SK-N-SH (cell line): ENCODE data around the gene SLC2A5. TPM values are rescaled to one million over a fixed set of nuclear protein-coding genes. Genes with fewer than 3 reads are reported as not detected.

Source experiments
- CTCF ChIA-PET: fragments of 300-600, 350-600 bp; formaldehyde crosslinking; extraction: SDS; loops from one replicate; lab custom pipeline; 2021; lab: Yijun Ruan, JAX
- POLR2A ChIA-PET: fragments of 350-600 bp; sonication (Branson Sonifier 250); formaldehyde crosslinking; extraction: SDS; loops from one replicate; lab custom pipeline; 2020; ENCODE audit warnings: antibody characterized with exemption, inconsistent platforms; lab: Yijun Ruan, JAX
- DNase-seq: peaks from one replicate; pipeline ENCODE4 v3.0.0; 2012
- H2AFZ ChIP-seq: fragments of 200-600 bp; sonication (generic); 2 replicates; pipeline ENCODE4 v1.8.1; 2016; ENCODE audit warnings: antibody characterized with exemption, mild to moderate bottlenecking, low read depth
- H3F3A ChIP-seq: fragments of 200-600 bp; sonication (generic); replicated peaks from 2 replicates; pipeline ENCODE3; 2016; ENCODE audit warnings: antibody characterized with exemption, mild to moderate bottlenecking; ENCODE audit not compliant: insufficient read depth
- H3K27ac ChIP-seq, 2 experiments: fragments of 200-500 bp in 1 of 2; fragments of 200-600 bp in 1 of 2; sonication (Bioruptor generic) in 1 of 2; sonication (generic), shearing (Covaris generic) in 1 of 2; 2 replicates each; pipeline versions ENCODE4 v1.5.1 to v1.6.1; 2014 to 2016; ENCODE audit warnings: low read depth in 2 of 2, inconsistent platforms in 1 of 2, low read length in 1 of 2, mild to moderate bottlenecking in 1 of 2, mixed read lengths in 1 of 2
- H3K27me3 ChIP-seq: fragments of 200-600 bp; sonication (generic), shearing (Covaris generic); 2 replicates; pipeline ENCODE4 v1.6.1; 2016; ENCODE audit warnings: mixed run types; ENCODE audit not compliant: insufficient read depth
- H3K36me3 ChIP-seq, 2 experiments: fragments of 200-500 bp in 1 of 2; fragments of 200-600 bp in 1 of 2; sonication (Bioruptor generic) in 1 of 2; sonication (generic) in 1 of 2; replicated peaks in 1 of 2; 2 replicates each; pipeline versions ENCODE3 to v1.5.1; 2014 to 2016; ENCODE audit warnings: low read length in 1 of 2, mild to moderate bottlenecking in 1 of 2; ENCODE audit not compliant: insufficient read depth in 2 of 2, control insufficient read depth in 1 of 2
- H3K4me1 ChIP-seq, 2 experiments: fragments of 200-500 bp in 1 of 2; fragments of 200-600 bp in 1 of 2; sonication (Bioruptor generic) in 1 of 2; sonication (generic), shearing (Covaris generic) in 1 of 2; 2 replicates each; pipeline versions ENCODE4 v1.5.1 to v1.6.1; 2014 to 2016; ENCODE audit warnings: low read depth in 1 of 2, low read length in 1 of 2, mixed run types in 1 of 2; ENCODE audit not compliant: insufficient read depth in 2 of 2, control insufficient read depth in 1 of 2
- H3K4me2 ChIP-seq: fragments of 200-600 bp; sonication (generic), shearing (Covaris generic); 2 replicates; pipeline ENCODE4 v1.6.1; 2017; ENCODE audit warnings: mixed run types
- H3K4me3 ChIP-seq, 2 experiments: fragments of 200-500 bp in 1 of 2; fragments of 200-600 bp in 1 of 2; sonication (Bioruptor generic) in 1 of 2; sonication (generic), shearing (Covaris generic) in 1 of 2; 2 replicates each; pipeline versions ENCODE4 v1.5.1 to v1.8.1; 2014 to 2016; ENCODE audit warnings: low read depth in 2 of 2, inconsistent platforms in 1 of 2, low read length in 1 of 2, mild to moderate bottlenecking in 1 of 2, mixed read lengths in 1 of 2, moderate library complexity in 1 of 2
- H3K79me2 ChIP-seq: fragments of 200-600 bp; sonication (generic); 2 replicates; pipeline ENCODE4 v1.8.1; 2017; ENCODE audit warnings: mild to moderate bottlenecking; ENCODE audit not compliant: insufficient read depth
- H3K9ac ChIP-seq: fragments of 200-600 bp; sonication (generic); 2 replicates; pipeline ENCODE4 v1.6.1; 2017; ENCODE audit warnings: mixed run types
- H3K9me2 ChIP-seq: fragments of 200-600 bp; sonication (generic); 2 replicates; pipeline ENCODE4 v1.6.1; 2017; ENCODE audit warnings: mixed run types
- H3K9me3 ChIP-seq: fragments of 200-600 bp; sonication (generic); 2 replicates; pipeline ENCODE4 v1.6.1; 2017; ENCODE audit warnings: mixed run types, mild to moderate bottlenecking, moderate library complexity
- H4K20me1 ChIP-seq: fragments of 200-600 bp; sonication (generic); 2 replicates; pipeline ENCODE4 v1.6.1; 2017; ENCODE audit warnings: mild to moderate bottlenecking, mixed run types; ENCODE audit not compliant: insufficient read depth
- EP300 ChIP-seq, 2 experiments: IDR thresholded peaks; 2 replicates each; pipeline versions ENCODE4 v1.4.0 to v1.6.1; 2012; ENCODE audit warnings: borderline replicate concordance in 1 of 2, low read depth in 1 of 2, low read length in 1 of 2
- FOXJ3 ChIP-seq: sonication (generic); formaldehyde crosslinking; IDR thresholded peaks from 2 replicates; pipeline ENCODE4 v1.5.1; 2020; ENCODE audit warnings: mild to moderate bottlenecking, missing genetic modification reagents
- FOXM1 ChIP-seq: IDR thresholded peaks from 2 replicates; pipeline ENCODE4 v1.4.0; 2012; ENCODE audit warnings: low read depth, mild to moderate bottlenecking
- IRF3 ChIP-seq: fragments of 150-350 bp; IDR thresholded peaks from 2 replicates; pipeline ENCODE4 v1.6.1; 2016; ENCODE audit warnings: mild to moderate bottlenecking, low read depth, low read length
- MXI1 ChIP-seq: IDR thresholded peaks from 2 replicates; pipeline ENCODE4 v1.6.1; 2012; ENCODE audit warnings: mild to moderate bottlenecking, low read depth, low read length, improper control_type of control experiment
- NRF1 ChIP-seq: IDR thresholded peaks from 2 replicates; pipeline ENCODE4 v1.6.1; 2012; ENCODE audit warnings: low read depth, mild to moderate bottlenecking, low read length
- PBX3 ChIP-seq: IDR thresholded peaks from 2 replicates; pipeline ENCODE4; 2012
- POLR2AphosphoS5 ChIP-seq: IDR thresholded peaks from 2 replicates; pipeline ENCODE4 v1.6.1; 2012; ENCODE audit warnings: low read depth, low read length
- RAD21 ChIP-seq: IDR thresholded peaks from 2 replicates; pipeline ENCODE4 v1.6.1; 2012; ENCODE audit warnings: mild to moderate bottlenecking, low read length
- RCOR1 ChIP-seq: fragments of 150-350 bp; IDR thresholded peaks from 2 replicates; pipeline ENCODE4 v1.6.1; 2017; ENCODE audit warnings: antibody characterized with exemption, low read length
- REST ChIP-seq: IDR thresholded peaks from 2 replicates; pipeline ENCODE4 v1.6.1; 2012; ENCODE audit warnings: mild to moderate bottlenecking, low read depth, low read length, moderate library complexity
- RFX5 ChIP-seq: IDR thresholded peaks from 2 replicates; pipeline ENCODE4 v1.6.1; 2012; ENCODE audit warnings: mild to moderate bottlenecking, improper control_type of control experiment, low read length
- SMC3 ChIP-seq: IDR thresholded peaks from 2 replicates; pipeline ENCODE4 v1.6.1; 2012; ENCODE audit warnings: low read depth, low read length, improper control_type of control experiment
- TAF1 ChIP-seq: IDR thresholded peaks from 2 replicates; pipeline ENCODE4 v1.6.1; 2012; ENCODE audit warnings: low read depth, mild to moderate bottlenecking, low read length, moderate library complexity, borderline replicate concordance
- TEAD4 ChIP-seq: IDR thresholded peaks from 2 replicates; pipeline ENCODE4 v1.4.0; 2012; ENCODE audit warnings: mild to moderate bottlenecking, borderline replicate concordance; ENCODE audit not compliant: insufficient read depth
- YY1 ChIP-seq: IDR thresholded peaks from 2 replicates; pipeline ENCODE4 v1.4.0; 2012; ENCODE audit warnings: low read depth, mild to moderate bottlenecking
- WGBS: methylation state at CpG from one replicate; pipeline ENCODE4 v1.1.6; 2017; ENCODE audit warnings: low lambda C conversion rate; 5-methylcytosine and 5-hydroxymethylcytosine counted together
- polyA plus RNA-seq, 3 experiments: library from polyadenylated mRNA; depleted of rRNA; stranded (reverse); fragments of >200 nt; gene quantifications; 2 replicates each; pipeline ENCODE4 v1.2.3, GENCODE V29; 2012

The SLC2A5 gene
- polyA plus RNA-seq, 1 of the 3 experiments (the other 2 are of a cell fraction): 0.02 TPM

GRCh38 chr1:9081473-9081872 is 12.0 kb upstream of the SLC2A5 start:
- Histone ChIP-seq H3K4me3 (no peak overlapping the region), H3K9me2 (no peaks in the 10 kb centered on the region), H3K27me3 (no peaks in the 10 kb centered on the region), H3K79me2 (no peaks in the 10 kb centered on the region), H2AFZ (no peak overlapping the region), H3K36me3 (no peaks in the 10 kb centered on the region), H3K9me3 (no peaks in the 10 kb centered on the region), H3K4me1 (peaks cover 0 to 7% of the 10 kb centered on the region in 2 experiments; a peak in 1 of 4 replicates), H3K27ac (no peak overlapping the region), H3K4me2 (no peak overlapping the region), H4K20me1 (no peaks in the 10 kb centered on the region), H3F3A (no peaks in the 10 kb centered on the region), H3K9ac (no peak overlapping the region)
- DNase-seq: no peak
- TF ChIP-seq REST (no peak), SMC3 (no peak), TEAD4 (no peak)
- CTCF ChIA-PET: interaction anchor here (1.2 to 1.8 kb wide), 2 partner anchors 29 to 61 kb away, joined by 4 to 8 read pairs; no protein-coding TSS in a partner anchor
- 46% methylated on average over 3 of the region's 3 CpGs for WGBS
- POLR2A ChIA-PET: no interaction called here

DNA sequence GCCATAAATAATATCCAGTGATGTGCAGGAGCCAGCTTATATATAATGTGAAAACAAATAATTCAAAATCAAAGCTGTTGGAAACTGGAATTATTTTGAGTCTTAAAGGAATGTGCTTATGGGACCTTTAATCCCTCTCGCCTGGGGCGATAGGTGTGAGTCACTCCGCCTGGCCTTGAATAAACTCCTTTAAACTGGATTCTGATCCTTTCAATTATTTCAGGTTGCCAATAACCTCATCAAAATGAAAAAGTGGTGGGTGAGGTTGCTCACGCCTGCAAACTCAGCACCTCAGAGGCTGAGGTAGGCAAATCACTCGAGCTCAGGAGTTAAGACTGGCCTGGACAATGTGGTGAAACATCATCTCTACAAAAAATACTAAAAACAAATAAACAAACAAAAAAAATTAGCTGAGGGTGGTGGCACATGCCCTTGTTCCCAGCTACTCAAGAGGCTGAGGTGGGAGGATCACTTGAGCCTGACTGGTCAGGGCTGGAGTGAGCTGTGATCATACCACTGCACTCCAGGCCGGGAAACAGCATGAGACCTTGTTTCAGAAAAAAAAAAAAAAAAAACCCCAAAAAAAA is 11.4 kb upstream of the SLC2A5 start:
- no peaks in the 10 kb centered on the region for H3K9me3 ChIP-seq
- no peak overlapping the region for H3K27ac ChIP-seq
- TF ChIP-seq POLR2AphosphoS5 (no peak), TAF1 (no peak), RAD21 (no peak), RCOR1 (no peak), EP300 (IDR thresholded peaks at IDR 0.05; ENCODE audit: borderline replicate concordance in 1 of 2, low read depth in 1 of 2, low read length in 1 of 2) (no peak), NRF1 (no peak), MXI1 (no peak), FOXM1 (no peak), TEAD4 (no peak), REST (no peak), SMC3 (no peak), IRF3 (no peak), RFX5 (no peak), FOXJ3 (CRISPR knock-in tag) (no peak), PBX3 (no peak), YY1 (no peak)
- H3K9me2 ChIP-seq: no peaks in the 10 kb centered on the region
- POLR2A ChIA-PET: no interaction called here
- H3K9ac ChIP-seq: no peak overlapping the region
- H3K36me3 ChIP-seq: no peaks in the 10 kb centered on the region
- no peaks in the 10 kb centered on the region for H4K20me1 ChIP-seq
- H3K79me2 ChIP-seq: no peaks in the 10 kb centered on the region
- CTCF ChIA-PET: interaction anchor here (1.2 to 1.3 kb wide), 3 partner anchors 30 to 375 kb away, joined by 4 read pairs; no protein-coding TSS in a partner anchor
- H3F3A ChIP-seq: no peaks in the 10 kb centered on the region
- WGBS: 75% methylated on average over 6 of the region's 6 CpGs
- H3K4me3 ChIP-seq: no peak overlapping the region
- H3K27me3 ChIP-seq: no peaks in the 10 kb centered on the region
- peaks cover 0 to 7% of the 10 kb centered on the region in 2 experiments; a peak in 1 of 4 replicates for H3K4me1 ChIP-seq
- no peak for DNase-seq
- H2AFZ ChIP-seq: no peak overlapping the region
- H3K4me2 ChIP-seq: no peak overlapping the region
